Endothelial cell of umbilical vein (primary cell): Measurements from ENCODE around the gene NEDD4L.

Experiments
- CTCF ChIP-seq, 2 donors: IDR thresholded peaks; 1 replicate in 1 of 2; 2 replicates in 1 of 2; pipeline ENCODE4 v1.5.1; 2011; ENCODE audit warnings: low read length in 2 of 2, mild to moderate bottlenecking in 2 of 2, moderate library complexity in 2 of 2, control low read depth in 1 of 2, inconsistent platforms in 1 of 2, low read depth in 1 of 2; ENCODE audit not compliant: insufficient read depth in 1 of 2; ENCODE audit errors: extremely low read depth in 1 of 2
- EZH2 ChIP-seq: IDR thresholded peaks from 2 replicates; pipeline ENCODE4 v1.6.1; 2012; ENCODE audit warnings: borderline replicate concordance, low read depth, mild to moderate bottlenecking, moderate library complexity, low read length, inconsistent platforms; ENCODE audit not compliant: severe bottlenecking
- JUN ChIP-seq: IDR thresholded peaks from 2 replicates; pipeline ENCODE4 v1.6.1; 2011; ENCODE audit warnings: borderline replicate concordance, low read depth; ENCODE audit not compliant: insufficient read length, insufficient read depth
- POLR2A ChIP-seq: IDR thresholded peaks from 2 replicates; pipeline ENCODE4 v1.6.1; 2012; ENCODE audit warnings: low read depth, mild to moderate bottlenecking, control low read depth, low read length

DNA sequence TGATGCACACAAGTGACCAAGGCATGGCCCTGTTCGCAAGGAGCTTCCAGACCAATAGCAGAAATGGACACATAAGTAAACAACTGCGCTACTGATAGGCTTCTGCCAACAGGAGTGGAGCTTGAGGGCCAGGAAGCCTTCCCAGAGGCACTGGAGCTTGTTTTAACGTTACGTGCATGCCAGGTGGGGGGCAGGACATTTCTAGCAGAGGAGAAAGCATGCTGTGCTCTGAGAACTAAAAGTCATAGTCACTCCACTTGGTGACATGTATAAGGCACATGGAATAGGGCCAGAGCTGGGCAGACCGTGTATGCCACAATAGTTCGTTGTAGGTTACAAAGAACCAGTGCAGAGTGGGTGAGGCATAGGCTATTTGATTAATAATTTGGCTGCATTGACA lies 184.2 kb downstream of the NEDD4L start:
- TF ChIP-seq CTCF (IDR thresholded peaks at IDR 0.05; ENCODE audit: extremely low read depth in 1 of 2, insufficient read depth in 1 of 2, low read depth in 1 of 2, low read length in 2 of 2): no peak
- TF ChIP-seq JUN: no peak
- no peak for TF ChIP-seq POLR2A
- TF ChIP-seq EZH2: no peak
